Left ventricle myocardium inferior (tissue), 1 donor: ENCODE results near the gene TMED1. TPM values are rescaled to one million over a fixed set of nuclear protein-coding genes. Genes with fewer than 3 reads are reported as not detected.
"Not testable (repeated sequence)": the region's sequence is repeated elsewhere in the genome, so short reads cannot be mapped to it uniquely, and the experiment has no call there.

ENCODE experiments used
- DNase-seq: peaks from one replicate; pipeline ENCODE4 v3.0.0-alpha.2; 2020
- H3K27ac ChIP-seq: fragments of 200-600 bp; replicated peaks from 2 replicates; pipeline ENCODE4 v1.8.0; 2021
- H3K27me3 ChIP-seq: fragments of 200-600 bp; 2 replicates; pipeline ENCODE4 v1.8.0; 2021; ENCODE audit warnings: low read depth
- H3K36me3 ChIP-seq: fragments of 200-600 bp; 2 replicates; pipeline ENCODE4 v1.8.0; 2021
- H3K4me1 ChIP-seq: fragments of 200-600 bp; 2 replicates; pipeline ENCODE4 v1.8.0; 2021
- H3K4me3 ChIP-seq: fragments of 200-600 bp; 2 replicates; pipeline ENCODE4 v1.8.0; 2021; ENCODE audit warnings: mild to moderate bottlenecking, moderate library complexity
- H3K9me3 ChIP-seq: fragments of 200-600 bp; replicated peaks from 2 replicates; pipeline ENCODE4 v1.8.0; 2021
- intact Hi-C: fragments of 100-400 bp; cut with micrococcal nuclease; formaldehyde crosslinking; loops from one replicate; pipeline ENCODE4 v1.11.0; 2022
- total RNA-seq: library from RNA; stranded (reverse); fragmentation: NEBNext Ultra II Directional; extraction: Animal tissue kit (Norgen Biotek cat#: 25700); gene quantifications from one replicate; pipeline ENCODE4 v1.2.1, GENCODE V29; 2021
- TF ChIP-seq, protein P1 (sequence below): fragments of 200-600 bp; IDR thresholded peaks from 2 replicates; pipeline ENCODE4 v1.8.0; 2021; ENCODE audit warnings: antibody characterized with exemption, mild to moderate bottlenecking, borderline replicate concordance
- donor health status: DM: no; HTN: yes; CAD: no; lungs with severe emphysema.

TMED1 gene
- total RNA-seq, 1 donor from 2014 or later, result 32.9 TPM

DNA sequence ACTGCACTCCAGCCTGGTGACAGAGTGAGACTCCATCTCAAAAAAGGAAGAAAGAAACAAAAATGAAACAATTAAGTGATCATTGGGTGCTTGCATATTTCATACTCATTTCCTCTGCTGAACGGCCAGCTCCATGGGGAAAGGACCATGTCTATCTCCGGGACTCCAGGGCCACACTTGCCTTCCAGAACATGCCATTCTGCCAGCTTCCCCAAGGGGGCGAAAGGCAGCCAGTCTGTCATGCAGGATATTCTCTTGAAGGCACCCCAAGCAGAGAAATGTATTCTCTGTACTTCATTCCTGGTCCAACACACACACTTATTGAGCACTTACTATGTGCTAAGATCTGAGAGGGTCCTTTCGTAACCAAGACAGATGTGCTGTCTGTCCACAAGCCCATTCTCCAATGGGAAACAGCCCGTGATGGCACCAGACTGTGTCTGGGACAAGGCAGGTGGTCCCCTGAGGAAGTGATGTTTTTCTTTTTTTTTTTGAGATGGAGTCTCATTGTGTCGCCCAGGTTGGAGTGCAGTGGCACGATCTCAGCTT is 25.2 kb upstream of the TMED1 start:
- Histone ChIP-seq H3K36me3 (no peaks in the 10 kb centered on the region), H3K4me3 (no peak overlapping the region), H3K9me3 (no peaks in the 10 kb centered on the region), H3K4me1 (peaks cover 4% of the 10 kb centered on the region), H3K27me3 (no peaks in the 10 kb centered on the region), H3K27ac (no peak overlapping the region)
- TF ChIP-seq, protein P1, sequence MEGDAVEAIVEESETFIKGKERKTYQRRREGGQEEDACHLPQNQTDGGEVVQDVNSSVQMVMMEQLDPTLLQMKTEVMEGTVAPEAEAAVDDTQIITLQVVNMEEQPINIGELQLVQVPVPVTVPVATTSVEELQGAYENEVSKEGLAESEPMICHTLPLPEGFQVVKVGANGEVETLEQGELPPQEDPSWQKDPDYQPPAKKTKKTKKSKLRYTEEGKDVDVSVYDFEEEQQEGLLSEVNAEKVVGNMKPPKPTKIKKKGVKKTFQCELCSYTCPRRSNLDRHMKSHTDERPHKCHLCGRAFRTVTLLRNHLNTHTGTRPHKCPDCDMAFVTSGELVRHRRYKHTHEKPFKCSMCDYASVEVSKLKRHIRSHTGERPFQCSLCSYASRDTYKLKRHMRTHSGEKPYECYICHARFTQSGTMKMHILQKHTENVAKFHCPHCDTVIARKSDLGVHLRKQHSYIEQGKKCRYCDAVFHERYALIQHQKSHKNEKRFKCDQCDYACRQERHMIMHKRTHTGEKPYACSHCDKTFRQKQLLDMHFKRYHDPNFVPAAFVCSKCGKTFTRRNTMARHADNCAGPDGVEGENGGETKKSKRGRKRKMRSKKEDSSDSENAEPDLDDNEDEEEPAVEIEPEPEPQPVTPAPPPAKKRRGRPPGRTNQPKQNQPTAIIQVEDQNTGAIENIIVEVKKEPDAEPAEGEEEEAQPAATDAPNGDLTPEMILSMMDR, result peak; percentile 38
- intact Hi-C loops, result loop anchor here (10.0 kb wide), 1 partner anchor 86 kb away; no protein-coding TSS in a partner anchor
- DNase-seq, result no peak

DNA sequence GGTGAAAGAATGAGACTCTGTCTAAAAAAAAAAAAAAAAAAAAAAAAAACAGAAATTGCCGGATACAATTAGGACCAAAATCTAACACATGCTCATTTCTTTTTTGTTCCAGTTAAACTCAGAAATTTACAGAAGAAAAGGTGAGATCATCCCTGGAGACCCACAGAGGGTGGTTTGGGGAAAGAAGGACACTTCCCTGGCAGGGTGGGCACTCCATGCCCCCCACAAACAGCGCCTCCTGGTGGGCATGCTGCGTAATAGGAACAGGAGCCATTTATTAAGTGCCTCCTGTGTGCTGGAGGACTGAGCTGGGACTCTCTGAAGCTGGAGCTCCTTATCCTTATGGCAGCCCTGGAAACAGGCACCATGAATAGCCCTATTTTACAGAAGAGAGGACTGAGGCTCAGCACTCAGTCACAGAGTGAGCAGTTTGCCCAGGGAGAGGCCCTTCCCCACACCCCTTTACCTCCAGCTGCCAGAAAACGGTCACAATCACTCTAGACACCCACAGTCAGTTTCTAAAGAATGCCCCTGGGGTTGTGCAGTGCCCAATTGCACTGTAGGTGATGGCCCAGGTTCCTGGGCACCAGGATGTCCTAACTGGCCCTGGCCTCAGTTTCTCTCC is 22.3 kb upstream of the TMED1 start:
- no peak overlapping the region for H3K27ac ChIP-seq
- intact Hi-C loops, result no loop called here
- no peak for DNase-seq
- H3K9me3 ChIP-seq, result no peaks in the 10 kb centered on the region
- TF ChIP-seq, protein P1, result peak; percentile 58
- no peaks in the 10 kb centered on the region for H3K27me3 ChIP-seq
- no peaks in the 10 kb centered on the region for H3K4me1 ChIP-seq
- no peak overlapping the region for H3K4me3 ChIP-seq
- H3K36me3 ChIP-seq, result no peaks in the 10 kb centered on the region

DNA sequence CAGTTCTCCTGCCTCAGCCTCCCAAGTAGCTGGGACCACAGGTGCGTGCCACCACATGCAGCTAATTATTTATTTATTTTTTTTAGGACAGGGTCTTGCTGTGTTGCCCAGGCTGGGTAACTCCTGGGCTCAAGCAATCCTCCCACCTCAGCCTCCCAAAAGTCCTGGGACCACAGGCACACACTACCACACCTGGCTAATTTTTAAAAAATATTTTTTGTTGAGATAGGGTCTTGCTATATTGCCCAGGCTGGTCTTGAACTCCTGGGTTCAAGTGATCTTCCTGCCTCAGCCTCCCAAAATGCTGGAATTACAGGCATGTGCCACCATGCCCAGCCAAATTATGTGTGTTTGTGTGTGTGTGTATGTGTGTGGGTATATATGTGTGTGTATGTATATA is 20.9 kb upstream of the TMED1 start:
- H3K9me3 ChIP-seq, H3K4me1 ChIP-seq, intact Hi-C loops, H3K27me3 ChIP-seq, H3K4me3 ChIP-seq, H3K27ac ChIP-seq, H3K36me3 ChIP-seq, DNase-seq: not testable (repeated sequence)

DNA sequence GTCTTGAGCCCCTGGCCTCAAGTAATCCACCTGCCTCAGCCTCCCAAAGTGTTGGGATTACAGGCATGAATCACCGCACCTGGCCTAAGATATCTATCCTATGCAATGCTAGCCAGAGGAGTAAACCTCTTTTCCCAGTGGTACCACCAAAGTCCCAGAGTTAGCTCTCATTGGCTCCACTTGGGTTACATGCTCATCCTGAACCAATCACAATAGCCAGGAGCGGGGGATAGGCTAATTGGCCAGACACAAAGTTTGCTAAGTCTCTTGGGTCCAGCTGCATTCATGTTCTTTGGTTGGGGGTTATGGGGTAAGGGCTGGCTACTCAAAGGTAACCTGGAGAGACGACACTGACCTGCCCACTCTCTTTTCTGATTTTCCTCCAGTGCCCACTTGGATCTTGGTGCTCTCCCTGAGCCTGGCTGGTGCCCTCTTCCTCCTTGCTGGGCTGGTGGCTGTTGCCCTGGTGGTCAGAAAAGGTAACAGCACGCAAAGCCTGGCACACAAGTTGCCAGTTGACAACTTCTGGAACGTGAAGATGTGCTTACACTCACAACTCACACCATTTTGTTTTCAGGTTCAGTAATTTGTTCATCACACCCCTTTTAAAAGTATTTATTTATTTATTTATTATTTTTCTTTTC is 20.0 kb upstream of the TMED1 start:
- Histone ChIP-seq H3K4me1 (no peaks in the 10 kb centered on the region), H3K36me3 (no peaks in the 10 kb centered on the region), H3K27ac (no peak overlapping the region), H3K4me3 (no peak overlapping the region), H3K9me3 (no peaks in the 10 kb centered on the region), H3K27me3 (no peaks in the 10 kb centered on the region)
- TF ChIP-seq, protein P1, result peak; percentile 46
- no peak for DNase-seq
- intact Hi-C loops, result no loop called here

DNA sequence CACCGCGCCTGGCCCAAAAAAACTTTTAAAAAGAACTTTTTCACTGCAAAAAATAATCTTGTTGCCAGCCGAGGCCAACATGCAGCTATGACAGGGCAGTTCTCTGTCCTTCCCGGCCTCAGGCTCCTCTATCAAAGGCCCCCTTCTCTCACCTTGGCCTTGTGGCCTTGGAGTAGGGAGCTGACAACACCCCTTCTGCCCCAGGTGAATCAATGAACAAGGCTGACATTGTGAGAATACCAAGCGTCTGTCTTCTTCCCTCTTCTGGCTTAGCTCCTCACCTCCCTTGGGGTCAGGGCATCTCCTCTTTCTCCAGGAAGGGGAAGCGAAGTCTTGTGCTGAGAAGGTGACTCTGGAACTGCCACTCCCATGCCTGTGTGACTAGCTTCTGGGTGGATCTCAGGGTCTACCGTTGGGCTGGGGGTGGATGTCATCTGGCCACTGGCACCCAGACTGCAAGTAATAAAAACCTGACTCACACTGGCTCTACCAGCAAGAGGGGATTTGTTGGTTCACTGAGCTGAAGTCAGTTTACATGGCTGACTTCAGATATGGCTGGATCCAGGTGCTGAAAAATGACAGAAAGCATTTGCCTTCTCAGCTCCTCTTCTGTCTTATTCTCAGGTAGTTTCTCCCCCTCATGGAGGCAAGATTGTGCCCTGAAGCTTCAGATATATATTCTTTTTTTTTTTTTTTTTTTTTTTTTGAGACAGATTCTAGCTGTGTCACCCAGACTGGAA is 18.5 kb upstream of the TMED1 start:
- Histone ChIP-seq H3K27me3 (peaks cover 14% of the 10 kb centered on the region), H3K36me3 (no peaks in the 10 kb centered on the region), H3K4me3 (no peak overlapping the region), H3K4me1 (no peaks in the 10 kb centered on the region), H3K27ac (no peak overlapping the region), H3K9me3 (no peaks in the 10 kb centered on the region)
- DNase-seq, result no peak
- intact Hi-C loops, result no loop called here
- TF ChIP-seq, protein P1, result no peak
